GM10248 (cell line): ENCODE data around the gene ARMH3.

Source experiments
- CTCF ChIA-PET: fragments of 300-600 bp; sonication (Branson Sonifier 250); formaldehyde crosslinking; extraction: SDS; loops from one replicate; lab custom pipeline; 2021; ENCODE audit warnings: antibody characterized with exemption; lab: Yijun Ruan, JAX
- POLR2A ChIA-PET: fragments of 350-650 bp; sonication (Branson Sonifier 250); formaldehyde crosslinking; extraction: SDS; loops from one replicate; lab custom pipeline; 2020; ENCODE audit warnings: antibody characterized with exemption; lab: Yijun Ruan, JAX
- DNase-seq: peaks from one replicate; pipeline ENCODE4 v3.0.0; 2012; ENCODE audit errors: extremely low spot score
- TF ChIP-seq, protein P1 (sequence below): IDR thresholded peaks from 2 replicates; pipeline ENCODE4 v1.5.1; 2012; ENCODE audit warnings: mild to moderate bottlenecking, low read depth; ENCODE audit errors: extremely low read depth, missing control alignments, control extremely low read depth

ARMH3 gene

GRCh38 chr10:101974091-101974971 lies 81.6 kb downstream of the ARMH3 start:
- TF ChIP-seq, protein P1, sequence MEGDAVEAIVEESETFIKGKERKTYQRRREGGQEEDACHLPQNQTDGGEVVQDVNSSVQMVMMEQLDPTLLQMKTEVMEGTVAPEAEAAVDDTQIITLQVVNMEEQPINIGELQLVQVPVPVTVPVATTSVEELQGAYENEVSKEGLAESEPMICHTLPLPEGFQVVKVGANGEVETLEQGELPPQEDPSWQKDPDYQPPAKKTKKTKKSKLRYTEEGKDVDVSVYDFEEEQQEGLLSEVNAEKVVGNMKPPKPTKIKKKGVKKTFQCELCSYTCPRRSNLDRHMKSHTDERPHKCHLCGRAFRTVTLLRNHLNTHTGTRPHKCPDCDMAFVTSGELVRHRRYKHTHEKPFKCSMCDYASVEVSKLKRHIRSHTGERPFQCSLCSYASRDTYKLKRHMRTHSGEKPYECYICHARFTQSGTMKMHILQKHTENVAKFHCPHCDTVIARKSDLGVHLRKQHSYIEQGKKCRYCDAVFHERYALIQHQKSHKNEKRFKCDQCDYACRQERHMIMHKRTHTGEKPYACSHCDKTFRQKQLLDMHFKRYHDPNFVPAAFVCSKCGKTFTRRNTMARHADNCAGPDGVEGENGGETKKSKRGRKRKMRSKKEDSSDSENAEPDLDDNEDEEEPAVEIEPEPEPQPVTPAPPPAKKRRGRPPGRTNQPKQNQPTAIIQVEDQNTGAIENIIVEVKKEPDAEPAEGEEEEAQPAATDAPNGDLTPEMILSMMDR: no peak
- ChIA-PET CTCF (interaction anchor here (1.0 to 1.4 kb wide), 3 partner anchors 68 to 133 kb away, joined by 3 to 7 read pairs (median 3); no protein-coding TSS in a partner anchor), POLR2A (interaction anchor here (0.6 kb wide), 1 partner anchor 144 kb away, joined by 6 read pairs; no protein-coding TSS in a partner anchor)
- DNase-seq: no peak

DNA sequence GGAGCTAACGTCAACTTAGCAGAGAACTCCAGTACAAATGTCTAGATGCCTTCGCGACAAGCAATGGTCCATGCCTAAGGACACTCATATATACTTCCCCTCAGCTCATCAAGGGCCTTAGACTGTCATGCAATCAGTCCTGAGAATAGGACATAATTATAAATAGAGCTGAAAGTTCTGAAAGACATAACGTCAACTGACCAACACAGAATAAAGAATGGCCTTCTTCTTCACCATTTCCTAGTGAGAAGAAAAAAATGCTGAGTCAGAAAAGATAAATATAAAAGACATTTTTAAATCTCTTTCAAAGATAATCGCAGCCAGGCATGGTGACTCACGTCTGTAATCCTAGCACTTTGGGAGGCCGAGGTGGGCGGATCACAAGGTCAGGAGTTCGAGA lies 83.2 kb downstream of the ARMH3 start:
- CTCF ChIA-PET: interaction anchor here (1.1 to 3.2 kb wide), 9 partner anchors 10 to 131 kb away, joined by 3 to 19 read pairs (median 5); no protein-coding TSS in a partner anchor
- POLR2A ChIA-PET: interaction anchor here (0.7 to 1.0 kb wide), 2 partner anchors 70 to 255 kb away, joined by 3 to 5 read pairs; no protein-coding TSS in a partner anchor
- no peak for DNase-seq
- TF ChIP-seq, protein P1: no peak

GRCh38 chr10:101969412-101969922 lies 86.5 kb downstream of the ARMH3 start:
- CTCF ChIA-PET: interaction anchor here (1.0 to 5.1 kb wide), 15 partner anchors 9 to 128 kb away, joined by 3 to 31 read pairs (median 4); partner anchors contain the start of gene KCNIP2
- POLR2A ChIA-PET: interaction anchor here (0.5 to 1.1 kb wide), 2 partner anchors 29 to 707 kb away, joined by 3 to 7 read pairs; no protein-coding TSS in a partner anchor
- TF ChIP-seq, protein P1: no peak
- no peak for DNase-seq

DNA sequence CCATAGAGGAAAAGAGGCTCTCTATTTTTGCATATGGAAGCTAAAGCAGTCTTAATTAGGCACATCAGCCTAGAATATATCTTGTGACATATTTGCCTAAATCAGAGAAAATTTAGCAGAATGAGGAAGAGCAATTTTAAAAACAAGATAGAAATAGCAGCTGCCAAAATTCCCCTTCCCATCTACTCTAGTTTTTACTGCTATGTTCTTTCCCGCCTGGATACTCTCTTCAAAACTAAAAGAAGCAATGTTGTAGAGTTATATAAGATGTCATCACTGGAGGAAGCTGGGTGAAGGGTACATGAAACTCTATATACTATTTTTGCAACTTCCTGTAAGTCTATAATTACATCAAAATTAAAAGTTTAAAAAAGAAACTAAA lies 87.0 kb downstream of the ARMH3 start:
- DNase-seq: no peak
- TF ChIP-seq, protein P1: no peak
- CTCF ChIA-PET: interaction anchor here (1.0 to 5.1 kb wide), 13 partner anchors 9 to 128 kb away, joined by 3 to 31 read pairs (median 4); no protein-coding TSS in a partner anchor
- POLR2A ChIA-PET: interaction anchor here (0.5 to 1.1 kb wide), 2 partner anchors 30 to 707 kb away, joined by 3 to 7 read pairs; no protein-coding TSS in a partner anchor

GRCh38 chr10:101968286-101968939 lies 87.6 kb downstream of the ARMH3 start:
- CTCF ChIA-PET: interaction anchor here (0.7 to 5.1 kb wide), 12 partner anchors 10 to 127 kb away, joined by 3 to 31 read pairs (median 4); no protein-coding TSS in a partner anchor
- DNase-seq: no peak
- TF ChIP-seq, protein P1: no peak
- POLR2A ChIA-PET: no interaction called here

GRCh38 chr10:101967713-101968112 lies 88.3 kb downstream of the ARMH3 start:
- no peak for DNase-seq
- POLR2A ChIA-PET: no interaction called here
- TF ChIP-seq, protein P1: no peak
- CTCF ChIA-PET: interaction anchor here (0.7 to 5.1 kb wide), 7 partner anchors 10 to 126 kb away, joined by 3 to 31 read pairs (median 5); no protein-coding TSS in a partner anchor
